Right renal cortex interstitium (tissue), 3 donors: Measurements from ENCODE around the gene LHFPL3. TPM values are rescaled to one million over a fixed set of nuclear protein-coding genes. Genes with fewer than 3 reads are reported as not detected.

ENCODE experiments used
- DNase-seq, 3 donors: peaks; one replicate each; pipeline ENCODE4 v3.0.0-alpha.2; 2013; ENCODE audit warnings: low read depth in 3 of 3, low spot score in 2 of 3
- polyA plus RNA-seq, 3 donors: library from polyadenylated mRNA; unstranded; fragments of 120-200 nt; gene quantifications; one replicate each; pipeline ENCODE4 v1.2.1, GENCODE V29; 2013; ENCODE audit not compliant: insufficient read length in 3 of 3

The LHFPL3 gene
- polyA plus RNA-seq, 3 donors, result 5.5 to 7.1 (median 6.6) TPM

DNA sequence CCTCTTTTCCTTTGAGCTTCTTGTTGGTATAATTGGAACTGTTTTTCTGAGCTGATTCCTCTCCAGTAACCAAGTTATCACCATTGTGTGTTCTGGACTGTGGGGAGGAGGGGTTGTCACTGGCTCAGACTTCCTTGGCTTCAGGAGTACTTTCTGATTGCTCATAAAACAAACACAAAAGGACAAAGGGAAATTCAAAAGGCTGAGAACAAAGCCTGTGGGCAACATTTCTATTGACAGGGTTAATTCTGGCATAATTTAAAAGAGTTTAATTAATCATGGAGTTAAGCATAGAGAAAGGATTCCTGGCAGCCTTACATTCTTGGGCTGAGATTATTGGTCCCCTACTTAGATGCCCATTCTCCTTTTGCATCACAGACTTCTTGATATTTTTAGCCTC is 462.7 kb downstream of the LHFPL3 start:
- no peak for DNase-seq

DNA sequence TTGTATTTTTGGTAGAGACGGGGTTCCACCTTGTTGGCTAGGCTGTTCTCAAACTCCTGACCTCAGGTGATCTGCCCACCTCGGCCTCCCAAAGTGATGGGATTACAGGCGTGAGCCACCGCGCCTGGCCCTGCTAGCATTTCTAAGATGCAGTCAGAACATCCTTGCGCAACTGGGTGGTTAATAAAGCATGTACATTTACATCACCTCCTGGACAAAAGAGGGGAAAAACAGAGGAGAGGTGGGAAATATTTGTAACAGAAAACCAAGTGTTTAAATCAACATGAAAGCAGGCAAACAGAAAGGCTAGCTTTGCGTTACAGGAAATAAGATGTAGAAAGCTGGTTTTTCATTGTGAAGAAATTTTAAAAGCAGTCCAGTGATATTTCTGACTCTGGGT is 464.7 kb downstream of the LHFPL3 start:
- no peak for DNase-seq

DNA sequence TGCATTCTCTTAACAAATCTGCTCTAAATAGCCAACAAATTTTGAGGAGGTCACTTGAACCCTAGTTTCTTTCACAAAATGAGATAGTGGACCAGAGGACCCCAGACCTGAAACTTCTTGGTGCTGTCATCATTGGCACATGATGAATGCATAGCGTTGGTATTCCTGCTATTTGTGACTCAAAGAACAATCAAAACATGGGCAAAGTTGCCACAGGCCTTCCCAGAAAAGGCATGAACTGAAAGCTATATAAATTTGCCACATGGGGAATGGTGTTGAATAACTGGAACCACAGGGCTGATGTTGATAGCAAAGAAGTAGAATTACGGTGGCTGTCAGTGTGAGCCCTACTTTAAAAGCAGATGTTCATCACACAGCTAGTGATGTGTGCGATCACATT is 465.8 kb downstream of the LHFPL3 start:
- DNase-seq, result no peak

DNA sequence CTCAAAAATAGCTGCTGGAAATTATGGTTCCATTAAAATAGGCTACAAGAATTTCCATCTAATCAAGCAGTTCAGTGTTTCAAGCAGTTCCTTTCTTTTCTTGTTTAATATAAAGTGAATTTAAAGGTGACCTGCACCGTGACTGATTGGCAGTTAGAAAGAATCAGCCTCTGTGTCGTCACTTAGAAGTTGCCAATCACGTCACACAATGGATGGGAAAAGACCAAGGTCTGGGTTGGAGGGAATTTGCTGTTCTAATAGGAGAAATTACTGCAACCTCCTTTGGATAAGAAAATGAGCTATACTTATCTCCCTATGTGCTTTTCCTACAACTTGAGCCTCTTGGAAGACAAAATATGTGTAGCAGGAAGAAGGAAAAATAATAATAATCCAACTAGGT is 466.2 kb downstream of the LHFPL3 start:
- DNase-seq, result no peak

DNA sequence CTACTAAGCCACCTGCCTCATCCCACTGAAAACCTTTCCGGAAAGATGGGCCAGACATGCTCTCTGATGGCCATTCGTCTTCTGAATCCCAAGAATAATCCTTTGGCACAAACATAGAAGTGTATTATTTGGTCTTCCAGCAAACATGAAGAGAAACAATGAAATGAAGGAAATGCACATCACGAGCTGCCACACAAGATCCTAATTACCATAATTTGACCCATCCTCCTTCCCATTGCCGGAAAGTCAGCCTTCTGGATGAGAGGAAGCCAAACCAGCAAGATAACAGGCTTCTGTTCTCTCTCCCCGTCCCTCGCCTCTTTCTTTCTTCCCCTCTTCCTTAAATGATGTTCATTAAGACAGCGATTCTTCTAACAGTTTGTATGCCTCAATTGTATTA is 466.7 kb downstream of the LHFPL3 start:
- DNase-seq, result no peak

DNA sequence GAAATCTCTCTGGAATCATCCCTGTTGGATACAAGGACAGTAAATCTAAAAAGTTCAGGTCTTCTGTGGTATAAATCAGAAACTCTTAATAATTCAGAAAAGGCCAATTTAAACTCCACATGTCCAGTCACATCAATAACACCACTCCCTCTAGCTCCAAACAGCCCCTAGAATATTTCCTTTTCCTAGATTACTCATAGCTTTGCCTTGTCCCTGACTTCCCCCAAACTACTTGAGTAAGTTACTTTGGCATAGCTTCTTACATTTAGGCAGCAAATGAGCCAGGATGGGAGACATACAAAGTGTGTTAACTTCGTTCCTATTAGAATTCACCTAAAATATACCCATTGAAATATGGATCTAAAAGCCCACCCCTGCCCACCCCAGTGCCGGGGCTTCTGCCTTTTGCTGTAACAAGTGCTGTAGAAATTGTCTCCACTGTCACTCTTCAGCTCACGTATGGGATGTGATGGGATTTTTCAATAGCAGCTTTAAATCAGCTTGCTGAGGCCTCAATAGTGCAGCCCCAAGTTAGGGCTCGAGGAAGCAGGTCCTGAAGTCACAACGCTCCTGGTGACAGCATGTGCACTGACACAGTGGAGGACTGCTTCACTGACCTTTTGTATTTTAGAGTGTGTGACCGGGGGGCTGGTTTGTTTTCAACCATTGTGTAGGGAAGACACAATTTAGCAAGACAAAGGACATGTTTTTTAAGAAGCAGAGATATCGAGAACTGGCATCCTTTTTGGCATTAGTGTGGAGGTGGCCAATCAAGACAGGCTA is 467.4 kb downstream of the LHFPL3 start:
- DNase-seq, result no peak

DNA sequence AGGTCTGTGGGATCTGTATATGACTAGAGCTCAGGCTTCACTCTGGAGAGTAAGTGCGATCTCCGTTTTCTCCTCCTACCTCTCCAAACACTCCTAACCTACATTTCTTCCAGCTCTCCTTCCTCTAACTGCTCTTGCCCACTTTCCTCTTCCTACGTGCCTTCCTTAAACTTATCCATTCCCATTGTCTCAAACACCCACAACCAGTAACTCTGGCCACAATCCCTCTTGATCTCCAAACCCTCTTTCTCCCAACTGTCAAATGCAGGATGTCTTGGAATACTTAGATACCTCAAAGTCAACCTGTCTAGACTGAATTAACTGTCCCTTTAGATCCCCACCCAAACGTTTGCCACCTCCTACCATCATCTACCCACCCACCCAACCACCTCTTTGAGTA is 471.9 kb downstream of the LHFPL3 start:
- no peak for DNase-seq

DNA sequence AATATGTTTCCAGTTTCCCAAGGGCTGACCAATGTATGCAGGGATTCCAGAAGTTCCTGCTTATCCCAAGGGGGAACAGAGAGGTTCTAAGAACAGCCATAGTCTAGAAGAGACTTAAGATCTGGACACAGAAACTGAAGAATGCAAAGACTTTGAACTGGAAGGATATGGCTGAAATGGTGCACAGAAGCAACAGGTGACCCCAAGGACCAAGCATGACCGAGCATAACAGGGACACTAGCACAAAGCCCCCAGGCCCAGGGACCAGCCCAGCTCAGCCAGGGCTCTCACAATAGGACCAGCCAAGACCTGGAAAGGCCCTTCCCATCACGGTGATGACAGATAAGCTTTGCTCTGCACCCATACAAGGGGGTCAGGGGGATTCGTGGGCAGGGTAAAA is 472.6 kb downstream of the LHFPL3 start:
- DNase-seq, result no peak

DNA sequence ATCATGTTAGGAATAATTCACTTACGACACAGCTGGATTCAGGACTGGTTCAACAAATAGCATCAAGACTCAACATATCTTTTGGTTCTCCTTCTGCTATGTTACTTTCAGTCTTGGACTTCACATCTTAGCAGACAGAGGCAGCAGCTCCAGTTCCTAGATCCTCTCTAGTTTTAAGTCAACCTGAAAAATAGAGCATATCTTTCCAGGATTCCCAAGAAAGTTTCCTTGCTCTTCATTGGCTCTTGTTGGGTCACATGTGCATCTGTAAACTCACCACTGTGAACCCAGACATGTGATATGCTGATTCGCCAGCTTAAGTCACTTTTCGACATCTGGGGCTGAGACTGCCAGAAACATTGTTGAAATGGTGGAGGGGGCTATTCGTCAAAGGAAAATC is 475.5 kb downstream of the LHFPL3 start:
- DNase-seq, result no peak

DNA sequence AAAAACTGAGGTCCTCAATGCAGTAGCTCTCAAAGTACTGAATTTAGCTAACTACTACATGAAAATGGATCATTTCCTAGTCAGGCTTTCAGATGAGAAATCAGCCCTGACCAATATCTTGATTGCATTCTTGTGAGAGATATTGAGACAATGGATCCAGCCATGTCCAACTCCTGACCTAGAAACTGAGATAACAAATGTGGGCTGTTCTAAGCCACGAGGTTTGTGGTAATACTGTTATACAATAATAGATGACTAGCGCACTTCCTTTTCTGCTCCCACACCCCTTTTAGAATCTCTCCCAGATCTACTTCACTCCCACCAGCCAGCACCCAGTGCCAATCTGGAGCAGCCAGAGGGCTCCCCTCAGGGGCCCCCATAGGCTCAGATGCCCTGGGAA is 476.3 kb downstream of the LHFPL3 start:
- DNase-seq, result no peak

DNA sequence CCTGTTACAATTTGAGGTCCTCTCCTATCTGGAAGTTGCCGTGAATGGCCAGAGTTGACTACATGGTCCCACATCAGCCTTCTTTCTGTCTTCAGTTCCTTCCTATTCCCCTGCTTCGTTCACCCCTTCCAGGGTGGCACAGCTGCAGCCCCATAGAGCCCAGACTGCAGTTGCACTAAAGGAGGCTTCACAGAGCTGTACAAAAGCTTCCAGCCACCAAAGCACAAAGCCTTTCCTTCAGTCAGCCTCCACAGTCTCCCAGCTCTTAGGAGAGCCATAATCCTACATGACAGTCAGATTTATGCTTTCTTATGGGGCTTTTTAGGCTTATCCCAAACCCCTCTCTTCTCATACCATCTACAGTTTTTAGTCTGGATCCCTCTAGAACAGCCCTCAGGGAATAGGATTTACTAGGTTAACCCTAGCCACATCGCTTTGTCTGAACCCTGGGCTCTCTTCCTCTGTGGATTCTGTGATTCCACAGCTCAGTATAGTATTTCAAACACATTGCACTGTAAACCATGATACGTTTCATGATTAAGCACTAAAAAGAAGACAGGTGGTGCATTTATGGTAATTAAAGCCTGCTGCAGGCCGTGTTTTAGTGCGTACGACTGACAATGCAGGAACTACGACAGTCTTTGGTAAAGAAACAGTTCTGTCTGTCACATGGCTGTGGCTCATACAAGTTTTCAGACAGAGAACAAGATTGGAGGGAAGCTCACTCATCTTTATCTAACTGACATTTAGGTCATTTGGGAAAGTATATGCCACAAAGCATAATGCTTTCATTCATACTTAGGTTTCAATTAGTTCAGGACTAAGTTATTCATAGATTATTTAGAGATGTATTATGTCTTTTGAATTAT is 477.3 kb downstream of the LHFPL3 start:
- DNase-seq, result no peak

DNA sequence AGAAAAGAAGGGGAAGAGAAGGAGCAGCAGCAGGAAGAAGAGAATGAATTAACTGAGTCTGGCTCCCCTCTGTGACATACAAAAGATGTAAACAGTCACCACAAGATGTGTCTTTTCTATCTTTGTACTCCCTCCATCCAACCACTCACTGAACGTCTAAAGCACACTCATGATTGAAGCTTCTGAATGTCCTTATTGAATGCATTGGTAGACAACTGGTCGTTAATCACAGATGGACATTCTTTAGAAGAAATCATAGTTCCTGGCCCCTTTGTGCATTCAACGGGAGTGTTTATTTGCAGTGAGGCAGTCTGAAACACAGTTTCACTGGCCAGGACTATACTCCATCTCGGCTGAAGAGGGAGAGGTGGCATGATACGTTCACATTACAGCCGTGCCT is 479.3 kb downstream of the LHFPL3 start:
- DNase-seq, result no peak

DNA sequence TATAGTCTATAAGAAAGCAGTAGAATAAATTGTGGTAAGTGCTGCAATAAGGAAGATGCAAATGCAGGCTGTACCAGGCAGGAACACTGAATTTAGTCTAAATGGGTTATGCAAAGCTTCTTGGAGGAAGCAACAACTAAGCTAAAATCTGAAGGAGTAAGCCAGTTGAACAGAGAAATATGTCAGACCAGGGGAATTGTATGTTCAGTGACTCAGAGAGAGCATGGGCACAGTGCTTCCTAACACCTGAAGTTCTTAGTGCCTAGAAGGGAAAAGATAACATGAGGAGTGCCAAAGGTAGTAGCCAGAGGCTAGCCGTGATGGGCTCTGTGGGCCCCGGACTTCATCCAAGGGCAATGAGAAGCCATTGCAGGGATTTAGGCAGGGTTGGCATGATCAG is 481.5 kb downstream of the LHFPL3 start:
- DNase-seq, result no peak

DNA sequence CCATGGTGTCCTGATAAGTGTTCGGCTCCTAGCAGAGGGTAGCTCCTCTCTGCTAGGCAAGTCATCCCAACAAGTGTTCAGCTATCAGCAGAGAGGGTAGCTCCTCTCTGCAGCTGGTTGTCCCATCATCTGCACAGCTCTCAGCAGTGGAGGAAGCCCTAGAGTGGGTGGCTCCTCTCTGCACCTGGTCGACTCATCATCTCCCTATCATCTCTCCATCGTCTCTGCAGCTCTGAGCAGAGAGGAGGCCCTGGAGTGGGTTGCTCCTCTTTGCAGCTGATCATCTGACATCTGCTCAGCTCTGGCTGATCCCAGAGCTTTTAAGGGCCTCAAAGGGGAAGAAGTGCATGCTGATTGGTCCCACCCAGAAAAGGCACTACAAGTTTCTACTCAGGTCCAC is 485.7 kb downstream of the LHFPL3 start:
- no peak for DNase-seq

DNA sequence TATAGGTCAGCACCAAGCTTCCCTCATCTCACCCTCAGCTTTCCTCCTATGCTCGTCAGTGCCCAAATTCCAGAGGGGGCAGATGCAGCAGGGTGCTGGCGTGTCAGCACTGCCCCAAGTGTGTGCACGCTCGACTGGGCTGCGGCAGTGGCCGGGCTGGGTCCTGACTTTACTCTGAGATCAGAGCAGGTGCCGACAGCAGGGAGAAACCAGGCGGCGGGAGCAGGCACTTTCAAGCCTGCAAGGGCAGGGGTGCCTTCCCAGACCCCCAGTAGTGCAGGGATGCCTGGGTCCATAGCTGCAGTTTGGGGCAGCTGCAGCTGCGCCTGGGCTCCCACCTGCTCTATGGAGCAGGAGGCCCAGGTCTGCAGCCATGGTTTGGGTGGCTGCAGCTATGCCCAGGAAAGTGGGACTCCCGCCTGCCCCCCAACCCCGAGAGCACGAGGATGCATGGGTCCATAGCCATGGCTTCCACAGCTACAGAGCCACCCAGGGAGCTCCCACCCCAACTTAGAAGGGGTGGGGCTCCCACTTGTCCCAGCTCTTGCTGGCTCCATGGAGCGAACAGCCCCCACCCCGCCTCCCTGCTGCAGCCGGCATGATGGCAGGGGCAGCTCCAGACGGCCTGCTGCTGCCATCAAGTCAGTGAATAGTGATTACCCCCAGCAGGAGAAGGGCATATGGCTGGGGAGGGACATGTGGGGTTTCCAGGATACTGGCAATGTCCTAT is 486.4 kb downstream of the LHFPL3 start:
- no peak for DNase-seq

DNA sequence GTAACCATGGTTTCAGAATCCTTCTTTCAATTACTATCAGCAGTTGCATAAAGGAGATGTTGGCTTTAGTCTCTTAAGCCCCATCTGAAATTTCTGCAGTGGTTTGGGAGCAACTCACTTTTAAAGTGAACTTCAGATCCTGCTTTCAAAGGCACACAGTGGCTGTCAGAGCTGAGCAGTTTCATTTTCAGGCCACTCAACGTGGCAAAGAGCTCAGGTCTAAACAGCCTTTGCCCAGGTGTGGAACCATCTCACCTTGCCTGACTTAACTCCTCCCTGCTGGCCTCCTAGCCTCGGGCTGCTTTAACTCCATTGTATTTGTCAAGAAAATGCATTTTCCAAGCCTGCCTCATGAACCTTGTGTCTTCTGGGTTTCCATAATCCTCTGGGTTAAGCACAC is 488.1 kb downstream of the LHFPL3 start:
- no peak for DNase-seq

DNA sequence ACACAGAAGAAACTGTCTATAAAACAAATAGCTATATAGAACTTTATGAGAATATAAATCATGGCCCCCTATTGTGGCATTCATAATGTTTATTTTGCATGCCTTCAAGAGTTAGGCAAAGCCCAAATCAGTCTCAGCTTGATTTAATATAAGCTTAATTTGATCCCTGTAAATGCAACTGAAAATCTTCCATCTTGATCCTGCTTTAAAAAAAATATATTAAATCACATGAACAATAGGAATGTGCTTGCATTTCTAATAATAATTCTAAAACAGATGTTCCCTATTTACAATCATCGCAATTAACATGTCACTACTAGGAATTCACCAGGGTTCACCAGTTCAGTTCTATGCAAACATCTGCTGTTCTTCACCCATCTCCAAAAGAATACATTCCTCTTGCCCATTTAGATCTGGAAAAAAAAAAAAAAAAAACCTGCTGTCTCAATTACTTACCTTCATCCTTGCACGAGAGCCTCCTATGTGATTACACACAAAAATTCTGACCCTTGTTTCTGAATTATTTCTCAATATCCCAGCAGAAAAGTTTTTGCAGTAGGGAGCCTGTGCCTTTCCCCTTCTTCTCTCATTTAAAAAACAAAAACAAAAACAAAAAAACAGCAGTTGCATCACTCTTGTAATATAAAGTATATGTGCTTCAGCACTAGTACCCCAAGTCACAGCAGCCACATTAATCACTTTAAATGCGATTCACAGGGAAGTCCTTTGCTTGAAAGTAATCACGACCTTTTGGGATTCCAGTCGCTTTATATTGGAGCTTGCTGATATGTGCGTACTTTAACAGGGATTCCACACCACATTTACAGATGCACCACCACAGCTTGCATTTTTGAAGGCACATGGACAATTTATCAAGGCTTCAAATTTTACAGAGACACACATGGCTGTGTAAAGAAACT is 490.8 kb downstream of the LHFPL3 start:
- DNase-seq, result no peak

DNA sequence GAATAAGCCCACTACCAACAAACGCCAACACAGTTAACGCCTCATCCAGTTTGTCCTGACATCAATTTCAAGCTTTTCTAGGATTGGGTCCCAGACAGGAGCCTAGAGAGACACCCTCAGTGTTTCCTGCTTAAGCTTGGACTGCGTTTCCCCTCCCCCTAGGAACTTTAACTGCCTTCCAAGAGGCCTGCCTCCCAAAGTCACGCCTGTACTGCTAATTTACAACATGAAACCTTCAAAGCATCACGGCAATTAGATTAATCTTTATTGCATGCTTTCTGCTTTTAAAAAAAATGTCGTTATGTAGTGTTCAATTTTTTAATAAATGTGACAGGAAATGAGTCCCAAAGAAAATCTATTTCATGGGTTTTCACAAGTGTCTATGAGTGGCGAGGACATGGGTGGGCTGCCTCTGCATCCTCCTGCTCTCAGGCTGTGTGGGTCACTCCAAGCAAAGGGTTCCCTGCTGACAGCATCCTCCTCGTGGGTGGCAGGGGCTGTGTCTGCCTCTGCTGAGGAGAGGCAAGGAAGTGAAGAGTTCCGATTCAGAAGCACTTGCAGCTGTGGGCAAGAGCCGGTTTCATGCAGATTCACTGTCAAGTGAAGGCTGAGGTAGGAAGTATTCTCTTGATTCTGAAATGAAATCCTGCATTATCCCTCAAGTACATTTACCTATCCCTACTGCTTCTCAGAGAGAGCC is 492.6 kb downstream of the LHFPL3 start:
- no peak for DNase-seq

DNA sequence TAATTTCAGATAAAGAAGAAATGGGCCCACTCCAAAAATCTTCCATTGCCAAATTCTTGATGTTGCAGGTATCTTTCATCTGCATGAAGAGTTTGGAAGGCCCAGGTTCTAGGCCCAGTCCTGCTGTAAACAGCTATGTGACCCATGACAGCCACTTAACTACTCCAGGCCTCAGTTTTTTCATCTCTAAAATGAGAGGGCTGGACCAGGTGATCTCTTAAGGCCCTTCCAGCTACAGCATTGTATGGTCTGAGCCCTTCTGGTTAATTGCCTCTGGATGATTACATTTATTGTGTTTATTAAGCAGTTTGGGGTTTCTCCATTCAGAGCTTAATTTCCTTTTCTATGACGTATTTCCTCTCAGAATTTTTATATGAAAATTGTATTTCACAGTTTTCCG is 494.8 kb downstream of the LHFPL3 start:
- no peak for DNase-seq

DNA sequence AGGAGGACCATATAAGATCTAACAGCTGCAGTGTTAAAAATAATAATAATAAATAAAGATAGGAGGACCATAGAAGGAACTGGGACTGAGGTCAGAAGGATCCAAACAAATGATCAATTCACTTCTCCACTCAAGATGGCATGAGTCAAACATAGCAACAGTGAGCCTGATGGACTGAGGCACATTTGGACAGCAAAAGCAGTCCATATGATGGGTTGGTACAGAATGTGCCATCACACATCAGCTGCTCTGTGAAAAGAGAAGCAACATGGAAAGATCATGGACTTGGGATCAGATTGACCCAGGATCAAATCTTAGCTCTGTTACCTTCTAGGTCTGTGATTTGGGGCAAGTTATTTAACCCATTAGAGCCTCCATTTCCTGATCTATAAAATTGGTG is 496.7 kb downstream of the LHFPL3 start:
- DNase-seq, result no peak
